HG02759 (cell line): ENCODE results near the gene ANKLE2.
"Not testable (repeated sequence)": the region's sequence is repeated elsewhere in the genome, so short reads cannot be mapped to it uniquely, and the experiment has no call there.

Experiments used
- ATAC-seq: cut with Tn5 transposase; IDR thresholded peaks from one replicate; pipeline ENCODE4 v1.9.1; 2021; ENCODE audit warnings: mild to moderate bottlenecking, moderate library complexity; ENCODE audit not compliant: unreplicated experiment

The ANKLE2 gene

DNA sequence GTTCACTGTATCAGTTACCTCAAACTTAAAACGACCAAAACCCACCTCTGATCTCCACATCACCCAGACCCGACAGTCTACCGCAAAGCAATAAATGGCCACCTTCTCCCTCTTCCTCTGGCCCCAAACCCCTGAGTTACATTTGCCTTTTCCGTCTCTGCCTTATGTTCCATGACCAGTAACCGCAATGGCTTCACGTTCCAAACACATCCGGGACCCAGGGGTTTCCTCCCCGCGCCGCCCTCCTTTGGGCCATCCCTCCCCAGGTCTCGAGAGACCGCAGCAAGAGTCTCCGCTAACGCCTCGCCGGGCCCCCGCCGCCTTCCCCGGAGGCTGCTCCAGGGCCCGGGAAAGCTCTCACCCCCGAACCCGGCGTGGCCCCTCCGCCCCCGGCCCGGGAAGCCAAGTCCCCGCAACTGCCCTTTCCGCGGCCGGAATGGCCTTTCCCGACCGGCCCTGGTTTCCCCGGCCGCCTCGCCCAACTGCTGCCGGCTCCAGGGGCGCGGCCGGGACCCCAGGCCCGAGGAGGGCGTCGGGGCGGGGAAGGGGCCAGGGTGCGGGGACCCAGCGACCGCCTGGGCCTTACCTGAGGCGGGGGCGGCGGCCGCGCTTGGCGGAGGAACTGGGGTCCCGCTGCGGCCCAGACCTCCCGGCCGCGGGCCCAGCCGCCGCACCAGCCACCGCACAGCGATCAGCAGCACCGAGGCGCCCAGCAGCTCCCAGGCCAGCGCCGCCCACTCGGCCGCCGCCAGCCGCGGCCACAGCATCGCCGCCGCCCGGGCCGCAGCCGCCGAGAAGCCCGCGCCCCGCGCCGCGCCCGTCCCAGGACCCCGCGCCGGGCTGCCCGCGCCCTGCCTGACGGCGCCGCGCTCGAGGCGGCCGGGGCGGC is at the start of gene ANKLE2:
ANKLE2 (minus strand) TSS at position 801 of the 889 bp plus-strand sequence; CDS start at position 767, 34 bp downstream.
- peak; percentile 46 for ATAC-seq

DNA sequence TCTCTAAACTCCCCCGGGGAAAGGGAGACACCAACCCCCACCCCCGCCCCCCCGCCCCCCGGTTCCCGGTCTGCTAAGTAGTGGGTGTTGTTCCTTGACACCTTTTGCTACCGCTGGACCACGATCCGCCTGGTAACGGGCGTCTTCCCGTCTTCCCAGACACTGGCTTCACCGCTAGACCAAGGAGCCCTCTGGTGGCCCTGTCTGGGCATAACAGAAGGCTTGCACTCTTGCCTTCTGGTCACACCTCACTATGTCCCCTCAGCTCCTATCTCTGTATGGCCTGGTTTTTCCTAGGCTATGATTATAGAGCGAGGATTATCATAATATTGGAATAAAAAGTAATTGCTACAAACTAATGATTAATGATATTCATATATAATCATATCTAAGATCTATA is 47.8 kb upstream of the ANKLE2 start:
- not testable (repeated sequence) for ATAC-seq

DNA sequence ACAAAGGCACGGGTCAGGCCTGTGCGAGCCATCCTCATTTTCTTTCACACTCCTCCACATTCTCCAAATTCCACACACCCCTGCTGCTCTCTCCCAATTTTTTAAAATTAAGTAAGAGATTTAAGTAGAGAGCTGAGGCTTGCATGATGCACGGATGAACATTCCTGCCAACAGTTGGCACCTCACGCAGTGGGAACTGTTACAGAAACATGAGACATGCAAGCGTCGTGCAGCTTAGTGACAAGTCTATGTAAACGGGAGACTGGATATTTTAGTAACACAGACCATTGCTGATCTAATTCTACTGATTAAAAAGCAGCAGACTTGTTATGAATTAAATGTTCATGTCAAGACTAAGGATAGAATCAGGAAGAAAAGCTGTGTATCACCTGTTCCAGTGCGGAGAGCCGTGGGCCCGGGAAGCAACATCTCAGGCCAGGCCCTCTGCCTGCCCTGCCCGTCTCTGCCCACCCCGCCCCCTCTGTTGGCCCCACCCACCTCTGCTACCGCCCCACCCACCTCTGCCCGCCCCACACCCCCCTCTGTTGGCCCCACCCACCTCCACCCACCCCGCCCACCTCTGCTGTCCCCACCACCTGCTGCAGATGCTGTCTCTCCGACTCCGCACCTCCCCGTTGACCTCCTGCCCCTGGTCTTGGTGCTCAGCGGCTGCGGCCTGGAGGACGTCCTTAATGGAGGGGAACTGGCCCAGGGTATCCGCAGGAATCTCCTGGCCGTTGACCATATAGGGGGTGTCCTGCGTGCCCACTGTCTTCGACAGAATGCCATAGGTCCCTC is 45.9 kb upstream of the ANKLE2 start:
- ATAC-seq: no peak

DNA sequence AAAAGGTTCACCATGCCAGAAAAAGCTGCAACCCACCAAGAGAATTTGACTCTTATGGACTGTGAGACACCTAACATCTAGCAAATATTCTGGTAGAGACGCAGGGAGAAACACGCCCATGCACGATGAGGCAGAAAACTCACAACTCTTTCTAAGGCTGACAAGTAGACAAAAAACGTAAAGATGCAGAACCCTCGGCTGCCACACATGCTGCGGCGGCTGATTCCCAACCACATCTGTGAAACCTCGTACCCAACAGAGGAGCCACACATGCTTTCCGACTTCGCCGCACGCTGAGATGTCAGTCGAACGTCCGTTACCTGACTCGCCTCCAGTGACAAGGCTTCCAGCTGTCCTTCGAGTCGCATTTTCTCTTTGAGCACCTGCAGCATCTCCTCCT is 45.2 kb upstream of the ANKLE2 start:
- ATAC-seq: no peak

DNA sequence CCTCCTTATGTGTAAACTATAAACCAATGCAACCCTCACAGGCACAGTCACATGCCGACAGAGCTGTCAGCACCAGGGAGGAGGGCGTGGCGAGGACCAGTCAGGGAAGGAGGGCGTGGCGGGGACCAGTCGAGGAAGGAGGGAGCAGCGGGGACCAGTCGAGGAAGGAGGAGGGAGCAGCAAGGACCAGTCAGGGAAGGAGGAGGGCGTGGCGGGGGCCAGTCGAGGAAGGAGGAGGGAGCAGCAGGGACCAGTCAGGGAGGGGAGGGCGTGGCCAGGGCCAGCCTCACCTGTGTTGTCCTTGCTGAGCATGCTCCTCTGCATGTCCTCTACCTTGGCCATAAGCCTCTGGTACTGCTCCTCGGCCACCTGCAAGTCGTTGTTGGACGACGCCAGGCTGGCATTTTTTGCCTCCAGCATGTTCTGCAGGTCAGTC is 42.8 kb upstream of the ANKLE2 start:
- no peak for ATAC-seq

DNA sequence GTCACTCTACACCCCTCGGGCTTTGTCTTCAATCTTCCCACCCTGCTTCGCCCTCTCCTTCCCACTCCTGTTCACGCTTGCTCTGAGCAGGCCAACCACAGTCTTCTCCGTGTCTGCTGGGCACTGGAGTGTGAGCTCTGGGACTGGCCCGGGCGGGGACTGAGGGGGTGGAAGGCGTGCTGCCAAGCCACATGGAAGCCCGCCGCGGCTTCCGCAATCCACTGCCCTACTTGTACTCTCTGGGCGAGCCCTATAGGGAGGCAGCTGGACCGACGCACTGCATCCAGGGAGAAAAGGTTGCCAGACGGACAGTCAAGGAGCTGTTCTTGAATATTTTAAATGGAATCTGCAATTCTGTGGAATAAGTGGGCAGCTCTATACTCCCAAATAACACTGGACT is 42.3 kb upstream of the ANKLE2 start:
- ATAC-seq: no peak

DNA sequence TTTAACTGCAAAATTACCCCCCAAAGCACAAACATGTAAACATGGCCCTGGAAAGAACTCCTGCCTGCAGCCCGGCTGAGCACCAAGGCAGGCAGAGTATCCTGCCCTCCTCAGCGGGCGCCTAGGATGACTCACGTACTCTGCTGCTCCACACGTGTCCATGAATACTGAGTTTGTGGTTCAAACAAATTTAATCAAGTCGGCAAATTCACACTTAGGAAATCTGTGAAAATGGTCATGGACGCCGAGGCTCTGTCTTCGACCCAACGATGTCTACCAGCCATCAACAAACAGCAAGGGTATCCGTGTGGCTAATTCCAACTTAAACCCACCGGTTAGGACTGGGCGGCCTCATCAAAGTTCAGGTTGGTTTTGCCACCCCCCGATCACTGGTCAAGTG is 41.5 kb upstream of the ANKLE2 start:
- no peak for ATAC-seq

DNA sequence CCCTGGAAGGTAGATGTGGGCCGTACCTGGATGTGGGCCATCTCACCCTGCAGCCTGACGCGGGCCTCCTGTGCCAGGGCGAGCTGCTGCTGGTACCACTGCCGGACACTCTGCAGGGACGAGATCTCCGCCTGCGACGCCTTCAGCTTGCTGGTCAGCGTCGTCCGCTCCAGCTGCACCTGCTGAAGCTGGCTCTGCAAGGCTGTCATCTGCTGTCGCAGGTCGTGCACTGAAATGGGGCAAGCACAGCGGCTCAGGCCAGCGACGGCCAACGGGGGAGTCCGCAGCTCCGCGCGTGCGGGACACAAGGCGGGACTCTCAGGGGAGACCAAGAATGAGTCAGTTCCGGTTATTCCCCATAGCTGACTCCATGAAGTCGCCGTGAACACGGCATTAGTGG is 40.1 kb upstream of the ANKLE2 start:
- no peak for ATAC-seq

DNA sequence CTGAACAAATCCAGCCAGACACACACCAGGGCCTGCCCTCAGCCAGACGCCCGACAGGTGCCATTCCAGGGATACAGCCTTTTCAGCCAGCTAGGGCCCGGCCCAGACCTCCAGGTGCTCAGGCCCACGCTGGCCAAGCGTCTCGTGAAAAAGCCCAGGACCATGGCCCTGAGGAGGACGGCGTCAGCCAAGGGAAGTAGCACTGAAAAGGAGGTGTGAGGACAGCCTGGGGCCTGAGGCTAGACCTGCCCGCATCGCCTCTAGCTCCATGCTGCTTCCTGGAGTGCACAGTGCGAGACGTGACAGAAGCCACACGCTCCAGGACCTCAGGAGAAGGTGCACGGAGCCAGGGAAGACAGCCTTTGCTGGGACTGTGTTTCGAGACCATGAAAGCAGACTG is 37.2 kb upstream of the ANKLE2 start:
- no peak for ATAC-seq

DNA sequence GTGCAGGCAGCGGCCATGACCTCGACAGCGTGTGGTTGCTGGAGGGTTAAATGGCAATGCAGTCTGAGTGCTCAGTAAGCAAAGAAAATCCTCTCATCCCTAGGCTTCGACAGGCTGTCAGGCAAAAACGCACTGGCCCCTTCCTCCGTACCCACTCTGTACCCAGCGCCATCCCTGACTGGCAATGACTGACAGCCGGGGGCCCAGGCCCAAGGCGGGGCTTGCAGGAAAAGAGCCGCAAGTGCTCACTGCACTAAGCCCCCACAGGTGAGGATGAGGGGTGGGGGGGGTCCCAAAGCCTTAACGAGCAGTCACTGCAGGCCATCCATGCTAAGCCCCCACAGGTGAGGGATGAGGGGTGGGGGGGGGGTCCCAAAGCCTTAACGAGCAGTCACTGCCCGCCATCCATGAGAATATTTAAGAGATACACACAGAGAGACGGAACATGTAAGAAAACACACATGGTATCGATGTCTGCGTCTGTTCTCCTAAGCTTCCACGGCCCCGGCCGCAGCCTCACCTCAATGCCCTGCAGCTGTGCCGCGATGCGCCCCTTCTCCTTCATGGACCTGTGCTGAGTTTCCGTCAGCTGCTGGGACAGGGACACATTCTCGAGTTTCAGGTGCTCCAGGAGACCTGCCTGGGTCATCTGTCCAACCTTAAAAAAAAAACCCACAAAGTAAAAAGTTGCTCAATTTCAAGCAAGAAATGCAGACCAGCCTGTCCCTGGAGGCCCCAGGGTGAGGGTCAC is 36.4 kb upstream of the ANKLE2 start:
- no peak for ATAC-seq

DNA sequence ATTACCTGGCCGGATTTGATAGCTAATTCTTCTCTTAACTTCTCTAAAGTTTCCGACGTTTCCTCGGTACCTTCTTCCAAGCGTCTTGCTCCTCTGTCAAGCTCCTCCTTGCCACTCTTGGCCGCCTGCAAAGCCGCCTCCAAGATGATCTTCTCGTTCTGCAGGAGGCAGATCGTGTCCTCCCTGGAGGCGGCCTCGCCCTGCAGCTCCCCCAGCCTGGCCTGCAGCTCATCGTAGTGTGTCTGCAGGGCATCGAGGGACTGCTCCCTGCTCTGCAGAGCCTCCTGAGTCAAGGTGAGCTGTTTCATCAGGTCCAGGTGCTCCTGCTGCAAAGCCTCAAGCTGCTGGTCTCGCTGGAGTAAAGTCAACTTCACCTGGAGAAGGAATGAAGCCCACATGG is 34.2 kb upstream of the ANKLE2 start:
- ATAC-seq: no peak

DNA sequence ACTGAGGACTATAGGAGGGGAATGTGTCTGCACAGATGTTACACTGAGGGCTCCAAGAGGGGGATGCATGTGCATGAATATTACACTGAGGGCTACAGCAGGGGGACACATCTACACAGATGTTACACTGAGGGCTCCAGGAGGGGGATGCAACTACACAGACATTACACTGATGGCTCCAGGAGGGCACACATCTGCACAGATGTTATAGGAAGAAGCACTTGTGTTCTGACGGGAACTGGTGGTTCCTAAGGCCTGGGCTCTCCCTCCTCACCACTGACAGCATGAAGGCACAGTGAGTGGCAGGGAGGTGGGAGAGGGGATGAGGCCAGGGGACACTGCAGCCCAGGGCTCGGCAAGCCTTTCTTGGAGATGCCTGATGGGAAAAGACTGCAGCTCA is 30.3 kb upstream of the ANKLE2 start:
- not testable (repeated sequence) for ATAC-seq

DNA sequence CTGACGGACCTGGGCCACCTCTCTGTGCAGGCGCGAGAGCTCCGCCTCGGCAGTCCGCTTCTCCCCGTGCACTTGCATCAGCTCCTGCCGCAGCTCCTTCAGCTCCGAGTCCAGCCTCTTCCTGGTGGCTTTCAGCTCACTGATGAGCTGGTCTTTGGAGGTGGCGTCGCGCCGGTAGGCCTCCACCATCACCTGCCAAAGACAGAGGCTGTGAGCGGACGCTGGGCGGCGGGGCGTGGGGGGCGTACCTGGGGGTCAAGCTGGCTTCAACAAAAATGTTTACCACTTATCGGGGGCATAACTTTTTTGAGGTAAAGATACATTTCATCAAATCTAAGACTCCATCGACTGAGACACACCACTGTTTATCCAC is 27.5 kb upstream of the ANKLE2 start:
- no peak for ATAC-seq

DNA sequence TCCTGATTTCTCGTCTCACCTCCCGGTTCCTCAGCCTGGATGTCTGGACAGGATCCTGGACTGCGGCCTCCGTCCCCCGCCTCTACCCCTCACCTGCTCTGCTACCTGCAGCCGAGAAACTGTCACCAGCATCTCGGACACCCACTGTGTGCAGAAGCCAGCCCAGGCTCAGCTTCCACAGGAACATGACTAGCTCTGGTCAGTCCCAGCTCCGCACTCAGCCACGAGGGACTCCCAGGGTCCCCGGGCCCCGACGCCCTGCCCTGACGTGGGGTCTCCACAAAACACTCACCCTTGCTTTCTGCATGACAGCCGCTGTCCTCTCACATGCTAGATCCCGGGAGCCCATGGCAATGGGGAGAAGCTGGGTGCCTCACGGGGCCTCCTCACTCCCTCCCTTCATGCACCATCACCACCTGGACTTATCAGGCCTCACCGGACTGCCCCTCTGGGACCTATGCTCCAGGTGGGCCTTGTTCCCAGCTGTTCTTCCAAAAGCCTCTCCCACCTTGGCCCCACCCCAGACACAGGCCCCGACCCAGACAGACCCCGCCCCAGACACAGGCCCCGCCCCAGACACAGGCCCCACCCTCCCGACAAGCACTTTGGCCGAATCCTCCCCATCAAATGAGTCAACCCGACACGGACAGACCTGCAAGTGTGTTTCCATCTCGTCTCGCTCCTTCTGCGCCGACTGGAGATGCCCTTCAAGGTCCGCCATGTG is 26.9 kb upstream of the ANKLE2 start:
- ATAC-seq: no peak

DNA sequence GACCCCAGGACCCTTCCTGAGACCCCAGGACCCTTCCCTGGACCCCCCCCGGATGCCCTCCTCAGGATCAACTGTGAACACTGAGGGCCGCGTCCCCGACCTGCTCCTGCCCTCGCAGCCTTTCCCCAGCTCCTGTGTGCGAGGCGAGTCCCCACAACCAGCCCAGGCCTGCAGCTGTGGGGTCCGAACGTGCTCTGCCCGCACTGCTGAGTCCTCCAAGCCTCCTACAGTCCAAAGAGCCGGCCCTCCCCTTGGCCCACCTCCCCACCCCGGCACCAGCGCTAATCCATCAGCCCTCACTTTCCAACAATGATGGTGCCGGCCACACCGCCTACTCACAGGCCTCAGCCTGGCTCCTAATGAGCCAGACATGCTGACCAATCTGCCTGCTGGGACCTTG is 26.2 kb upstream of the ANKLE2 start:
- no peak for ATAC-seq

DNA sequence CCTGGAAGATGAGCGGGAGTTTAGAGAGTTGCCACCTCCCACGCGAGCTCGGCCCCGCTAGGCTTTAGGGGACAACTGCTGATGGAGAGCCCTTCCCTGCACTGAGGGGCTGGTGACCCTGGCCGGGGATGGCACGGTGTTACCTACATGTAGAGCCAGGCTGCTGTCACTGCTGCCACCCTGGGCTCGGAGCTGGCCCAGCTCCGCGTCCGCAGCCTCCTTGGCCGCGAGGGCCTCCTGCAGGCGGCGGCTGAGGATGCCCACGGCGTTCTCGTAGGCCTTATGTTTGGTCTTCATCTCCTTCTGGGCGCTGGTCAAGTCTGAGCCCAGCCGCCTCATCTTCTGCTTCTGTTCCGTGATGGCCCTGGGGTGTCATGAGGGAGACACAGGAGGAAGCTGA is 24.6 kb upstream of the ANKLE2 start:
- ATAC-seq: no peak

DNA sequence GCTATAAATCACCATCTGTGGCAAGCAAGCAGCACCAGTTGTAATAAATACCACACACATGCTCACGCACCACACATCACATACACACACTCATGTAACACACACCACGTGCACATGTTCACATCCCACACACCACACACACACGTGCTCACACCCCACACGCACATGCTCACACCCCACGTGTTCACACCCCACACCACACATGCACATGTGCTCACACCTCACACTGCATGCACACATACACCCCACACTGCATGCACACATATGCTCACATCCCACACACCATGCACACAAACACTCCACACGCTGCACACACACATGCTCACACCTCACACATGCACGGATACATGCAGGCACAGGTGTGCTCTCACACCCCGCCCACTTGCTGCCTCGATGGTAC is 22.9 kb upstream of the ANKLE2 start:
- ATAC-seq: no peak

DNA sequence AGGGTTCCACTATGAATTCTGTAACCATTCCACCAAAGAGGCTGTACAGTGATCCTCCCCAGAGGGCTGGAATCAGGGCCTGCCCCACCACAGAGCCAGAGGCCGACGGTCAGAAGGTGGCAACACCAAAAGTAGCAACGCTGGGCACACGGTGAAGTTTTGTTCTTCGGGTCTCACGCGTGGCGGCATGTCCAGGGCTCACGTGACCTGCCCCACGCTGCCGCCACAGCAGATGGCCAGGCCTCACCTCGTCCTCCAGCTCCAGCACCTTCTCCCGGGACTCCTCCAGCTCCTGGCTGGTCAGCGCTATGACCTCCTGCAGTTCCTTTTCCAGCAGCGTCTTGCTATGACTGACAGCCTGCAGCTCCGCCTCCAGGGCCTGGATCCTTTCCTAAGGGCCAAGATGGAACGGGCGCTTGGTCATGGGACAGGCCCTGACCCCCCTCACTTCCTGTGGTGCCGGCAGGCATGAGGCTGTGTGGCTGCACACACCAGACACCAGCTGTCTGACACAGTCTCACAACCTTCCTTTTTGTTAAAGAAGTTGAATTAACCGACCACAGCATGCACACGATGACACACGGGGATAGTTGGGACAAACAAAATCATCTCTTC is 22.4 kb upstream of the ANKLE2 start:
- no peak for ATAC-seq

DNA sequence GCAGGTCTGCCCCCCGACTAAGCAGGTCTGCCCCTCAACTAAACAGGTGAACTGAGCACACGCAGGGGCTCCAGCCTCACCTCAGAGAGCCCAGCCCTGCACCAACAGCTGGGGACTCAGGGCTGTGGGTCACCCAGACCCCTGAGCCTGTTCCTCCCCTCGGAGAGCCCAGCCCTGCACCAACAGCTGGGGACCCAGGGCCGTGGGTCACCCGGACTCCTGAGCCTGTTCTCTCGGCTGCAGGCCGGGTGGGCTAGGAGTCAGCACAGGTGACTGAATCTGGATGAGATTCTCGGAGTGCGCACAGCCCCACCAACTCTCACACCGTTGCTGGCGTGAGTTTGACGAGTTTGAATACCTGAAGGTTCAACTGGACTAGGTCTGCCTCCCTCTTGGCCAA is 20.3 kb upstream of the ANKLE2 start:
- ATAC-seq: no peak

DNA sequence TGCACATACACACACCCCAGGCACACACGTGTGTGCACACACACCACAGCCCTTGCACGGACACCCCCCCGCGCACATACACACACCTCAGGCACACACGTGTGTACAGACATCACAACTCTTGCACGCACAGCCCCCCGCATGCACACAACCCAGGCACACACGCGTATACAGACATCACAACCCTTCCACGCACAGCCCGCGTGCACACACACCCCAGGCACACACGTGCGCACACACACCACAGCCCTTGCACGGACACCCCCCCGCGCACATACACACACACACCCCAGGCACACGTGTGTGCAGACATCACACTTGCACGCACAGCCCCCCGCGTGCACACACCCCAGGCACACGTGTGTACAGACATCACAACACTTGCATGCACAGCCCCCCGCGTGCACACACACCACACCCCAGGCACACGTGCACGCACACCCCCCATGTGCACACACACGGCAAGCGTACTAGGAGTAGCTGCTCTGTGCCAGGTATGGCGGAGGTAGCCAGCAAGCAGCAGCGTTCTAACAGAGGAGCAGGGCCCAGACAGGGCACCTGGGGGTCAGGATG is 18.2 kb upstream of the ANKLE2 start:
- ATAC-seq: no peak
